HEK293 (cell line): ENCODE measurements around the gene INO80B.

Experiments used
- CTCF ChIA-PET: fragments of 350-600 bp; formaldehyde crosslinking; extraction: SDS; loops from one replicate; lab custom pipeline; 2021; ENCODE audit warnings: antibody characterized with exemption; lab: Yijun Ruan, JAX
- POLR2A ChIA-PET: fragments of 300-600 bp; formaldehyde crosslinking; extraction: SDS; loops from one replicate; lab custom pipeline; 2020; ENCODE audit warnings: antibody characterized with exemption, inconsistent platforms; lab: Yijun Ruan, JAX
- H3K27ac ChIP-seq: fragments of 200-500 bp; sonication (Bioruptor generic); 2 replicates; pipeline ENCODE4 v1.5.1; 2014; ENCODE audit warnings: low read depth, low read length, control low read depth, inconsistent platforms; ENCODE audit errors: extremely low read depth
- H3K36me3 ChIP-seq, 2 experiments: fragments of 200-500 bp in 1 of 2; sonication (Bioruptor generic) in 1 of 2; 1 replicate in 1 of 2; 2 replicates in 1 of 2; pipeline ENCODE4 v1.5.1; 2014 to 2017; ENCODE audit warnings: inconsistent platforms in 2 of 2, low read length in 2 of 2; ENCODE audit not compliant: control insufficient read depth in 2 of 2, insufficient read depth in 1 of 2
- H3K4me1 ChIP-seq: fragments of 200-500 bp; sonication (Bioruptor generic); 2 replicates; pipeline ENCODE4 v1.5.1; 2014; ENCODE audit warnings: mild to moderate bottlenecking, low read length, inconsistent platforms; ENCODE audit not compliant: control insufficient read depth, insufficient read depth
- H3K4me3 ChIP-seq: 2 replicates; pipeline ENCODE4 v1.5.1; 2011; ENCODE audit warnings: low read depth, mild to moderate bottlenecking, control low read depth, low read length, moderate library complexity
- H3K9me3 ChIP-seq: fragments of 200-500 bp; sonication (Bioruptor generic); 2 replicates; pipeline ENCODE4 v1.5.1; 2014; ENCODE audit warnings: low read depth, low read length, inconsistent platforms; ENCODE audit not compliant: control insufficient read depth, insufficient read depth
- OVOL3 ChIP-seq: fragments of 450-650 bp; formaldehyde crosslinking; IDR thresholded peaks from 2 replicates; pipeline ENCODE4 v1.5.1; 2016; ENCODE audit warnings: missing biosample characterization, missing genetic modification characterization
- ZBTB26 ChIP-seq: fragments of 450-650 bp; formaldehyde crosslinking; optimal IDR thresholded peaks from 2 replicates; pipeline ENCODE3; 2016; ENCODE audit warnings: missing biosample characterization, mild to moderate bottlenecking, missing genetic modification characterization
- ZFP3 ChIP-seq: fragments of 450-650 bp; formaldehyde crosslinking; IDR thresholded peaks from 2 replicates; pipeline ENCODE4 v1.5.1; 2016; ENCODE audit warnings: low read depth, missing biosample characterization, missing genetic modification characterization
- ZNF202 ChIP-seq: fragments of 450-650 bp; formaldehyde crosslinking; IDR thresholded peaks from 2 replicates; pipeline ENCODE4 v1.5.1; 2016; ENCODE audit warnings: missing biosample characterization, missing genetic modification characterization, borderline replicate concordance
- ZNF266 ChIP-seq: fragments of 450-650 bp; formaldehyde crosslinking; IDR thresholded peaks from 2 replicates; pipeline ENCODE4 v1.5.1; 2016; ENCODE audit warnings: missing biosample characterization, missing genetic modification characterization, low read depth
- ZNF302 ChIP-seq: fragments of 450-650 bp; formaldehyde crosslinking; IDR thresholded peaks from 2 replicates; pipeline ENCODE4 v1.5.1; 2016; ENCODE audit warnings: missing biosample characterization, missing genetic modification characterization, low read depth
- ZNF354C ChIP-seq: fragments of 450-650 bp; formaldehyde crosslinking; IDR thresholded peaks from 2 replicates; pipeline ENCODE4 v1.5.1; 2016; ENCODE audit warnings: missing biosample characterization, missing genetic modification characterization, low read depth, borderline replicate concordance
- ZNF366 ChIP-seq: fragments of 450-650 bp; formaldehyde crosslinking; conservative IDR thresholded peaks from 2 replicates; pipeline ENCODE4 v1.5.1; 2016; ENCODE audit warnings: missing biosample characterization, missing genetic modification characterization
- ZNF423 ChIP-seq: fragments of 450-650 bp; formaldehyde crosslinking; IDR thresholded peaks from 2 replicates; pipeline ENCODE4 v1.5.1; 2016; ENCODE audit warnings: missing biosample characterization, missing genetic modification characterization
- ZNF521 ChIP-seq: fragments of 450-650 bp; formaldehyde crosslinking; IDR thresholded peaks from 2 replicates; pipeline ENCODE4 v1.5.1; 2017; ENCODE audit warnings: missing biosample characterization, mild to moderate bottlenecking, missing genetic modification characterization
- ZNF558 ChIP-seq: fragments of 450-650 bp; formaldehyde crosslinking; IDR thresholded peaks from 2 replicates; pipeline ENCODE4 v1.5.1; 2016; ENCODE audit warnings: missing biosample characterization, missing genetic modification characterization
- ZNF561 ChIP-seq: fragments of 450-650 bp; IDR thresholded peaks from 2 replicates; pipeline ENCODE4 v1.5.1; 2018; ENCODE audit warnings: missing biosample characterization, missing genetic modification characterization, borderline replicate concordance
- ZNF621 ChIP-seq: fragments of 450-650 bp; formaldehyde crosslinking; IDR thresholded peaks from 2 replicates; pipeline ENCODE4 v1.5.1; 2017; ENCODE audit warnings: missing biosample characterization, missing genetic modification characterization
- ZNF677 ChIP-seq: fragments of 450-650 bp; IDR thresholded peaks from 2 replicates; pipeline ENCODE4 v1.5.0; 2018; ENCODE audit warnings: missing biosample characterization, mild to moderate bottlenecking, missing genetic modification characterization, moderate library complexity
- ZNF776 ChIP-seq: fragments of 450-650 bp; formaldehyde crosslinking; IDR thresholded peaks from 2 replicates; pipeline ENCODE4 v1.5.0; 2017; ENCODE audit warnings: missing biosample characterization, missing genetic modification characterization, borderline replicate concordance
- ZNF843 ChIP-seq: fragments of 450-650 bp; formaldehyde crosslinking; IDR thresholded peaks from 2 replicates; pipeline ENCODE4 v1.5.1; 2016; ENCODE audit warnings: missing biosample characterization, missing genetic modification characterization
- ZSCAN16 ChIP-seq: fragments of 450-650 bp; formaldehyde crosslinking; IDR thresholded peaks from 2 replicates; pipeline ENCODE4 v1.5.1; 2016; ENCODE audit warnings: missing biosample characterization, missing genetic modification characterization
- ZSCAN18 ChIP-seq: fragments of 450-650 bp; formaldehyde crosslinking; IDR thresholded peaks from 2 replicates; pipeline ENCODE4 v1.5.1; 2016; ENCODE audit warnings: missing biosample characterization, missing genetic modification characterization
- TF ChIP-seq, protein P1 (sequence below): fragments of 450-650 bp; formaldehyde crosslinking; IDR thresholded peaks from 2 replicates; pipeline ENCODE4 v1.5.1; 2016; ENCODE audit warnings: missing biosample characterization, missing genetic modification characterization
- TF ChIP-seq, protein P2 (sequence below): fragments of 450-650 bp; formaldehyde crosslinking; IDR thresholded peaks from 2 replicates; pipeline ENCODE4 v1.5.1; 2016; ENCODE audit warnings: missing biosample characterization, missing genetic modification characterization, low read depth
- TF ChIP-seq, protein P3 (sequence below): fragments of 450-650 bp; formaldehyde crosslinking; conservative IDR thresholded peaks from 2 replicates; pipeline ENCODE4 v1.5.1; 2016; ENCODE audit warnings: low read depth, missing biosample characterization, missing genetic modification characterization
- TF ChIP-seq, protein P4 (sequence below): fragments of 450-650 bp; formaldehyde crosslinking; IDR thresholded peaks from 2 replicates; pipeline ENCODE4 v1.5.1; 2016; ENCODE audit warnings: missing biosample characterization, missing genetic modification characterization

Gene INO80B

GRCh38 chr2:74454654-74455511 is at the start of gene INO80B:
INO80B (plus strand) TSS chr2:74455087; CDS start chr2:74455117, 30 bp downstream.
- H3K4me3 ChIP-seq: peak within 1 kb of the TSS; percentile 64
- H3K27ac ChIP-seq: no peak within 1 kb of the TSS
- POLR2A ChIA-PET: interaction anchor here (0.8 to 2.0 kb wide), 11 partner anchors 11 to 718 kb away, joined by 3 to 14 read pairs (median 5); partner anchors contain the start of genes AUP1, CCDC142, HTRA2 and MRPL53
- H3K9me3 ChIP-seq: no peaks in the 10 kb centered on the region
- CTCF ChIA-PET: interaction anchor here (0.6 to 1.4 kb wide), 8 partner anchors 12 to 225 kb away, joined by 3 read pairs; partner anchors contain the start of gene MRPL53
- peaks cover 5% of the 10 kb centered on the region for H3K4me1 ChIP-seq
- H3K36me3 ChIP-seq: peaks cover 0 to 4% of the 10 kb centered on the region in 2 experiments; a peak in 1 of 3 replicates
- TF ChIP-seq OVOL3 (tag by site-specific recombination) (no peak), ZNF677 (tag by site-specific recombination) (no peak), ZNF561 (tag by site-specific recombination) (no peak), ZBTB26 (tag by site-specific recombination) (peak; percentile 36), ZNF266 (tag by site-specific recombination) (no peak), ZFP3 (tag by site-specific recombination) (no peak), ZNF521 (tag by site-specific recombination) (no peak), ZNF843 (tag by site-specific recombination) (peak; percentile 61; the same call in 1 of the 2 replicates), ZNF366 (no peak; the same call in 1 of the 2 replicates), ZNF621 (tag by site-specific recombination) (no peak), ZNF423 (tag by site-specific recombination) (no peak), ZSCAN16 (tag by site-specific recombination) (no peak), ZSCAN18 (peak; percentile 77; the same call in 1 of the 2 replicates), ZNF776 (tag by site-specific recombination) (no peak), ZNF302 (tag by site-specific recombination) (no peak), ZNF354C (tag by site-specific recombination) (no peak), ZNF558 (tag by site-specific recombination) (peak; percentile 31; the same call in 1 of the 2 replicates), ZNF202 (tag by site-specific recombination) (no peak)
- TF ChIP-seq, protein P1, sequence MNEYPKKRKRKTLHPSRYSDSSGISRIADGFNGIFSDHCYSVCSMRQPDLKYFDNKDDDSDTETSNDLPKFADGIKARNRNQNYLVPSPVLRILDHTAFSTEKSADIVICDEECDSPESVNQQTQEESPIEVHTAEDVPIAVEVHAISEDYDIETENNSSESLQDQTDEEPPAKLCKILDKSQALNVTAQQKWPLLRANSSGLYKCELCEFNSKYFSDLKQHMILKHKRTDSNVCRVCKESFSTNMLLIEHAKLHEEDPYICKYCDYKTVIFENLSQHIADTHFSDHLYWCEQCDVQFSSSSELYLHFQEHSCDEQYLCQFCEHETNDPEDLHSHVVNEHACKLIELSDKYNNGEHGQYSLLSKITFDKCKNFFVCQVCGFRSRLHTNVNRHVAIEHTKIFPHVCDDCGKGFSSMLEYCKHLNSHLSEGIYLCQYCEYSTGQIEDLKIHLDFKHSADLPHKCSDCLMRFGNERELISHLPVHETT: peak; percentile 98
- TF ChIP-seq, protein P2, sequence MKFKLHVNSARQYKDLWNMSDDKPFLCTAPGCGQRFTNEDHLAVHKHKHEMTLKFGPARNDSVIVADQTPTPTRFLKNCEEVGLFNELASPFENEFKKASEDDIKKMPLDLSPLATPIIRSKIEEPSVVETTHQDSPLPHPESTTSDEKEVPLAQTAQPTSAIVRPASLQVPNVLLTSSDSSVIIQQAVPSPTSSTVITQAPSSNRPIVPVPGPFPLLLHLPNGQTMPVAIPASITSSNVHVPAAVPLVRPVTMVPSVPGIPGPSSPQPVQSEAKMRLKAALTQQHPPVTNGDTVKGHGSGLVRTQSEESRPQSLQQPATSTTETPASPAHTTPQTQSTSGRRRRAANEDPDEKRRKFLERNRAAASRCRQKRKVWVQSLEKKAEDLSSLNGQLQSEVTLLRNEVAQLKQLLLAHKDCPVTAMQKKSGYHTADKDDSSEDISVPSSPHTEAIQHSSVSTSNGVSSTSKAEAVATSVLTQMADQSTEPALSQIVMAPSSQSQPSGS (tag by site-specific recombination): no peak
- TF ChIP-seq, protein P3, sequence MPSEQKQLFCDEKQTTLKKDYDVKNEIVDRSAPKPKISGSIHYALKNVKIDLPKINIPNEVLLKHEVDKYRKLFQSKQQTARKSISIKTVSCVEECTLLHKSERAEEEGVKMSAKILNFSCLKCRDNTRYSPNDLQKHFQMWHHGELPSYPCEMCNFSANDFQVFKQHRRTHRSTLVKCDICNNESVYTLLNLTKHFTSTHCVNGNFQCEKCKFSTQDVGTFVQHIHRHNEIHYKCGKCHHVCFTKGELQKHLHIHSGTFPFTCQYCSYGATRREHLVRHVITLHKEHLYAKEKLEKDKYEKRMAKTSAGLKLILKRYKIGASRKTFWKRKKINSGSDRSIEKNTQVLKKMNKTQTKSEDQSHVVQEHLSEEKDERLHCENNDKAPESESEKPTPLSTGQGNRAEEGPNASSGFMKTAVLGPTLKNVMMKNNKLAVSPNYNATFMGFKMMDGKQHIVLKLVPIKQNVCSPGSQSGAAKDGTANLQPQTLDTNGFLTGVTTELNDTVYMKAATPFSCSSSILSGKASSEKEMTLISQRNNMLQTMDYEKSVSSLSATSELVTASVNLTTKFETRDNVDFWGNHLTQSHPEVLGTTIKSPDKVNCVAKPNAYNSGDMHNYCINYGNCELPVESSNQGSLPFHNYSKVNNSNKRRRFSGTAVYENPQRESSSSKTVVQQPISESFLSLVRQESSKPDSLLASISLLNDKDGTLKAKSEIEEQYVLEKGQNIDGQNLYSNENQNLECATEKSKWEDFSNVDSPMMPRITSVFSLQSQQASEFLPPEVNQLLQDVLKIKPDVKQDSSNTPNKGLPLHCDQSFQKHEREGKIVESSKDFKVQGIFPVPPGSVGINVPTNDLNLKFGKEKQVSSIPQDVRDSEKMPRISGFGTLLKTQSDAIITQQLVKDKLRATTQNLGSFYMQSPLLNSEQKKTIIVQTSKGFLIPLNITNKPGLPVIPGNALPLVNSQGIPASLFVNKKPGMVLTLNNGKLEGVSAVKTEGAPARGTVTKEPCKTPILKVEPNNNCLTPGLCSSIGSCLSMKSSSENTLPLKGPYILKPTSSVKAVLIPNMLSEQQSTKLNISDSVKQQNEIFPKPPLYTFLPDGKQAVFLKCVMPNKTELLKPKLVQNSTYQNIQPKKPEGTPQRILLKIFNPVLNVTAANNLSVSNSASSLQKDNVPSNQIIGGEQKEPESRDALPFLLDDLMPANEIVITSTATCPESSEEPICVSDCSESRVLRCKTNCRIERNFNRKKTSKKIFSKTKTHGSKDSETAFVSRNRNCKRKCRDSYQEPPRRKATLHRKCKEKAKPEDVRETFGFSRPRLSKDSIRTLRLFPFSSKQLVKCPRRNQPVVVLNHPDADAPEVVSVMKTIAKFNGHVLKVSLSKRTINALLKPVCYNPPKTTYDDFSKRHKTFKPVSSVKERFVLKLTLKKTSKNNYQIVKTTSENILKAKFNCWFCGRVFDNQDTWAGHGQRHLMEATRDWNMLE (tag by site-specific recombination): peak; percentile 86
- TF ChIP-seq, protein P4, sequence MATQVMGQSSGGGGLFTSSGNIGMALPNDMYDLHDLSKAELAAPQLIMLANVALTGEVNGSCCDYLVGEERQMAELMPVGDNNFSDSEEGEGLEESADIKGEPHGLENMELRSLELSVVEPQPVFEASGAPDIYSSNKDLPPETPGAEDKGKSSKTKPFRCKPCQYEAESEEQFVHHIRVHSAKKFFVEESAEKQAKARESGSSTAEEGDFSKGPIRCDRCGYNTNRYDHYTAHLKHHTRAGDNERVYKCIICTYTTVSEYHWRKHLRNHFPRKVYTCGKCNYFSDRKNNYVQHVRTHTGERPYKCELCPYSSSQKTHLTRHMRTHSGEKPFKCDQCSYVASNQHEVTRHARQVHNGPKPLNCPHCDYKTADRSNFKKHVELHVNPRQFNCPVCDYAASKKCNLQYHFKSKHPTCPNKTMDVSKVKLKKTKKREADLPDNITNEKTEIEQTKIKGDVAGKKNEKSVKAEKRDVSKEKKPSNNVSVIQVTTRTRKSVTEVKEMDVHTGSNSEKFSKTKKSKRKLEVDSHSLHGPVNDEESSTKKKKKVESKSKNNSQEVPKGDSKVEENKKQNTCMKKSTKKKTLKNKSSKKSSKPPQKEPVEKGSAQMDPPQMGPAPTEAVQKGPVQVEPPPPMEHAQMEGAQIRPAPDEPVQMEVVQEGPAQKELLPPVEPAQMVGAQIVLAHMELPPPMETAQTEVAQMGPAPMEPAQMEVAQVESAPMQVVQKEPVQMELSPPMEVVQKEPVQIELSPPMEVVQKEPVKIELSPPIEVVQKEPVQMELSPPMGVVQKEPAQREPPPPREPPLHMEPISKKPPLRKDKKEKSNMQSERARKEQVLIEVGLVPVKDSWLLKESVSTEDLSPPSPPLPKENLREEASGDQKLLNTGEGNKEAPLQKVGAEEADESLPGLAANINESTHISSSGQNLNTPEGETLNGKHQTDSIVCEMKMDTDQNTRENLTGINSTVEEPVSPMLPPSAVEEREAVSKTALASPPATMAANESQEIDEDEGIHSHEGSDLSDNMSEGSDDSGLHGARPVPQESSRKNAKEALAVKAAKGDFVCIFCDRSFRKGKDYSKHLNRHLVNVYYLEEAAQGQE (tag by site-specific recombination): no peak
